KMS-11 (cell line): ENCODE results near the gene CPED1.
"Not testable (repeated sequence)": the region's sequence is repeated elsewhere in the genome, so short reads cannot be mapped to it uniquely, and the experiment has no call there.

Experiments
- H2AFZ ChIP-seq: fragments of 200-600 bp; sonication (generic); 2 replicates; pipeline ENCODE4 v1.6.1; 2016; ENCODE audit warnings: antibody characterized with exemption, mixed run types, low read depth
- H3K27ac ChIP-seq: fragments of 200-600 bp; sonication (generic); 2 replicates; pipeline ENCODE4 v1.6.1; 2016; ENCODE audit warnings: mild to moderate bottlenecking, mixed run types
- H3K27me3 ChIP-seq: fragments of 200-600 bp; sonication (generic); 2 replicates; pipeline ENCODE4 v1.6.1; 2017; ENCODE audit warnings: mild to moderate bottlenecking, low read depth, mixed run types, moderate library complexity; ENCODE audit not compliant: insufficient read depth
- H3K36me3 ChIP-seq: fragments of 200-600 bp; sonication (generic); 2 replicates; pipeline ENCODE4 v1.6.1; 2017; ENCODE audit warnings: mild to moderate bottlenecking, mixed run types; ENCODE audit not compliant: insufficient read depth
- H3K4me1 ChIP-seq: fragments of 200-600 bp; sonication (generic); 2 replicates; pipeline ENCODE4 v1.6.1; 2016; ENCODE audit warnings: mild to moderate bottlenecking, low read depth, mixed run types; ENCODE audit not compliant: poor library complexity, severe bottlenecking
- H3K4me2 ChIP-seq: fragments of 200-600 bp; sonication (generic); 2 replicates; pipeline ENCODE4 v1.7.0; 2016; ENCODE audit warnings: mild to moderate bottlenecking, mixed run types
- H3K4me3 ChIP-seq: fragments of 200-600 bp; sonication (generic); IDR thresholded peaks from 2 replicates; pipeline ENCODE4 v1.6.1; 2017; ENCODE audit warnings: low read depth, low read length, mixed read lengths; ENCODE audit not compliant: insufficient read depth
- H3K79me2 ChIP-seq: fragments of 200-600 bp; sonication (generic); 2 replicates; pipeline ENCODE4 v1.6.1; 2016; ENCODE audit warnings: low read depth, mixed run types; ENCODE audit not compliant: insufficient read depth
- H3K9ac ChIP-seq: fragments of 200-600 bp; sonication (generic); 2 replicates; pipeline ENCODE4 v1.6.1; 2016; ENCODE audit warnings: mild to moderate bottlenecking, mixed run types
- H4K20me1 ChIP-seq: fragments of 200-600 bp; sonication (generic); 2 replicates; pipeline ENCODE4 v1.6.1; 2016; ENCODE audit warnings: mild to moderate bottlenecking, mixed run types; ENCODE audit not compliant: insufficient read depth
- CTCF ChIP-seq: fragments of 200-600 bp; sonication (generic); conservative IDR thresholded peaks from 2 replicates; pipeline ENCODE4 v1.6.1; 2017; ENCODE audit warnings: low read depth, mild to moderate bottlenecking, antibody characterized with exemption, low read length, moderate library complexity, mixed read lengths

The CPED1 gene

GRCh38 chr7:121119047-121119446 is 130.5 kb downstream of the CPED1 start:
- Histone ChIP-seq H2AFZ (no peak overlapping the region), H3K9ac (no peak overlapping the region), H3K36me3 (no peaks in the 10 kb centered on the region), H3K4me3 (no peak overlapping the region), H3K4me2 (no peak overlapping the region), H3K79me2 (no peaks in the 10 kb centered on the region), H3K27ac (no peak overlapping the region), H3K4me1 (no peaks in the 10 kb centered on the region), H4K20me1 (no peaks in the 10 kb centered on the region), H3K27me3 (no peaks in the 10 kb centered on the region)
- no peak for TF ChIP-seq CTCF

- no peak overlapping the region for H2AFZ ChIP-seq
- H3K4me2 ChIP-seq = no peak overlapping the region
- H3K36me3 ChIP-seq = no peaks in the 10 kb centered on the region
- no peaks in the 10 kb centered on the region for H3K27me3 ChIP-seq
- peaks cover 6% of the 10 kb centered on the region for H3K4me1 ChIP-seq
- H3K9ac ChIP-seq = no peak overlapping the region
- no peak overlapping the region for H3K4me3 ChIP-seq
- no peak for TF ChIP-seq CTCF
- no peaks in the 10 kb centered on the region for H3K79me2 ChIP-seq
- no peaks in the 10 kb centered on the region for H4K20me1 ChIP-seq
- no peak overlapping the region for H3K27ac ChIP-seq
These were observed 134.5 kb downstream of the CPED1 start for GRCh38 chr7:121123032-121123431.

DNA sequence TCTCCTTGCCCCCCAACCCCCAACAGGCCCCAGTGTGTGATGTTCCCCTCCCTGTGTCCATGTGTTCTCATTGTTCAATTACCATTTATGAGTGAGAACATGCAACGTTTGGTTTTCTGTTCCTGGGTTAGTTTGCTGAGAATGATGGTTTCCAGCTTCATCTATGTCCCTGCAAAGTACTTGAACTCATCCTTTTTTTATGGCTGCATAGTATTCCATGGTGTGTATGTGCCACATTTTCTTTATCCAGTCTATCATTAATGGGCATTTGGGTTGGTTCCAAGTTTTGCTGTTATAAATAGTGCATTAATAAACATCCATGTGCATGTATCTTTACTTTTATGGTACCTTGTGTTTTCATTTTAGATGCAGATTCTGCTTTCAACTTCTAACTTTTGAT is 136.9 kb downstream of the CPED1 start:
- not testable (repeated sequence) for H3K36me3 ChIP-seq, H2AFZ ChIP-seq, H3K4me3 ChIP-seq, H3K79me2 ChIP-seq, H3K4me1 ChIP-seq, H3K27ac ChIP-seq, H3K9ac ChIP-seq, H3K27me3 ChIP-seq, H4K20me1 ChIP-seq, H3K4me2 ChIP-seq

- H3K4me1 ChIP-seq = peaks cover 6% of the 10 kb centered on the region
- no peaks in the 10 kb centered on the region for H4K20me1 ChIP-seq
- no peak for TF ChIP-seq CTCF
- no peak overlapping the region for H3K4me2 ChIP-seq
- no peaks in the 10 kb centered on the region for H3K36me3 ChIP-seq
- no peak overlapping the region for H2AFZ ChIP-seq
- H3K27me3 ChIP-seq = no peaks in the 10 kb centered on the region
- no peaks in the 10 kb centered on the region for H3K79me2 ChIP-seq
- no peak overlapping the region for H3K9ac ChIP-seq
- no peak overlapping the region for H3K27ac ChIP-seq
- no peak overlapping the region for H3K4me3 ChIP-seq
These were observed 137.7 kb downstream of the CPED1 start for GRCh38 chr7:121126201-121126600.

- Histone ChIP-seq H3K79me2 (no peaks in the 10 kb centered on the region), H3K27me3 (no peaks in the 10 kb centered on the region), H3K4me3 (no peak overlapping the region), H3K4me2 (no peak overlapping the region), H3K27ac (no peak overlapping the region), H3K9ac (no peak overlapping the region), H3K36me3 (no peaks in the 10 kb centered on the region), H2AFZ (no peak overlapping the region), H3K4me1 (peaks cover 6% of the 10 kb centered on the region), H4K20me1 (no peaks in the 10 kb centered on the region)
- TF ChIP-seq CTCF = peak; percentile 76
These were observed 138.5 kb downstream of the CPED1 start for GRCh38 chr7:121126801-121127534.
